GM19043 (cell line): ENCODE measurements around the gene SLC25A22.

ENCODE experiments used
- ATAC-seq: cut with Tn5 transposase; IDR thresholded peaks from one replicate; pipeline ENCODE4 v1.9.1; 2021; ENCODE audit warnings: low read depth; ENCODE audit not compliant: unreplicated experiment

SLC25A22 gene

GRCh38 chr11:824292-824880, 26.3 kb upstream of the SLC25A22 start:
- no peak for ATAC-seq

GRCh38 chr11:823441-824291, 25.6 kb upstream of the SLC25A22 start:
- ATAC-seq = no peak

GRCh38 chr11:821512-822371, 23.7 kb upstream of the SLC25A22 start:
- no peak for ATAC-seq

GRCh38 chr11:820655-821511, 22.8 kb upstream of the SLC25A22 start:
- ATAC-seq = no peak

- peak; percentile 57 for ATAC-seq
Observed at GRCh38 chr11:819943-820649, 22.0 kb upstream of the SLC25A22 start.

- ATAC-seq = peak; percentile 52
Observed at GRCh38 chr11:819129-819931, 21.2 kb upstream of the SLC25A22 start.

- no peak for ATAC-seq
Observed at GRCh38 chr11:818396-819128, 20.5 kb upstream of the SLC25A22 start, which contains the start of gene PNPLA2. TSS of gene PNPLA2 (plus strand) at chr11:818914. CDS start at chr11:819719, 805 bp downstream.

GRCh38 chr11:816433-816779, 18.3 kb upstream of the SLC25A22 start:
- ATAC-seq = no peak

- ATAC-seq = no peak
Observed at GRCh38 chr11:815675-816432, 17.8 kb upstream of the SLC25A22 start.

- ATAC-seq = no peak
Observed at GRCh38 chr11:813456-814096, 15.5 kb upstream of the SLC25A22 start.

GRCh38 chr11:813072-813455, 15.0 kb upstream of the SLC25A22 start:
- ATAC-seq = no peak

- ATAC-seq = no peak
Observed at GRCh38 chr11:812390-812789, 14.3 kb upstream of the SLC25A22 start.

- ATAC-seq = no peak
Observed at GRCh38 chr11:811446-812245, 13.6 kb upstream of the SLC25A22 start.

GRCh38 chr11:810040-810567, 12.0 kb upstream of the SLC25A22 start:
- no peak for ATAC-seq

- peak; percentile 65 for ATAC-seq
Observed at GRCh38 chr11:809287-810039, 11.4 kb upstream of the SLC25A22 start, which contains the start of gene RPLP2. TSS of gene RPLP2 (plus strand) at chr11:809967. CDS start at chr11:810235, 268 bp downstream.
